ENCODE data around the gene CWC15.
"Not testable (repeated sequence)": the region's sequence is repeated elsewhere in the genome, so short reads cannot be mapped to it uniquely, and the experiment has no call there.

CWC15 gene

GRCh38 chr11:94922321-94923003 lies 50.9 kb downstream of the CWC15 start:
- no peak overlapping the region for H3K27ac ChIP-seq (ENCODE audit: extremely low read depth, low read depth, low read length)

DNA sequence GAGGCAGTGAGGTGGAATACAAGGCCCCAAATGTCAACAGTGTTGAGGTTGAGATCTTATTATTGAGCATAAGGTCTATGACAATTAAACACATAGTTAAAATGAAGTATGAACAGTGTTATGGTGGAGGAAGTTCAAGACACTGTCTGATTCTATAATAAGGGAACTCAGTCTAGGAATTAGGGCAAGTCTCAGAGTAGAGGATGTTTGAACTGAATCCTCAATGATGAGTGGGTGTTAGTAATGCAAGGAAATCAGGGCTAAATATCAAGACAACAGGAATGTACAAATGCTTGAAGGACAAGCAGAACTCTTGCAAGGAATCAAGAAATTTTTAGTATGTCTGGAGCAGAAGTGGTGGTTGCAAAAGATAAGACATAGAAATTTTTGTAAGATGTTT lies 53.0 kb downstream of the CWC15 start:
- Histone ChIP-seq H3K27ac (ENCODE audit: extremely low read depth, low read depth, low read length) (no peak overlapping the region), H3K9me3 (ENCODE audit: control insufficient read depth, insufficient read depth, low read depth, low read length) (no peaks in the 10 kb centered on the region), H3K4me1 (ENCODE audit: control insufficient read depth, insufficient read depth, low read length) (no peaks in the 10 kb centered on the region), H3K36me3 (ENCODE audit: control insufficient read depth in 2 of 2, insufficient read depth in 1 of 2, low read length in 2 of 2) (no peaks in the 10 kb centered on the region), H3K4me3 (ENCODE audit: low read depth, low read length) (no peak overlapping the region)
- ChIA-PET CTCF (interaction anchor here (1.6 kb wide), 1 partner anchor 23 kb away, joined by 4 read pairs; no protein-coding TSS in a partner anchor), POLR2A (no interaction called here)
- no peak for TF ChIP-seq ZBTB26 (tag by site-specific recombination; optimal IDR thresholded peaks at IDR 0.05)
- no peak for TF ChIP-seq ZNF114 (tag by site-specific recombination; IDR thresholded peaks at IDR 0.05)
- no peak for TF ChIP-seq KLF17 (tag by site-specific recombination; IDR thresholded peaks at IDR 0.05)
- TF ChIP-seq, protein P1, sequence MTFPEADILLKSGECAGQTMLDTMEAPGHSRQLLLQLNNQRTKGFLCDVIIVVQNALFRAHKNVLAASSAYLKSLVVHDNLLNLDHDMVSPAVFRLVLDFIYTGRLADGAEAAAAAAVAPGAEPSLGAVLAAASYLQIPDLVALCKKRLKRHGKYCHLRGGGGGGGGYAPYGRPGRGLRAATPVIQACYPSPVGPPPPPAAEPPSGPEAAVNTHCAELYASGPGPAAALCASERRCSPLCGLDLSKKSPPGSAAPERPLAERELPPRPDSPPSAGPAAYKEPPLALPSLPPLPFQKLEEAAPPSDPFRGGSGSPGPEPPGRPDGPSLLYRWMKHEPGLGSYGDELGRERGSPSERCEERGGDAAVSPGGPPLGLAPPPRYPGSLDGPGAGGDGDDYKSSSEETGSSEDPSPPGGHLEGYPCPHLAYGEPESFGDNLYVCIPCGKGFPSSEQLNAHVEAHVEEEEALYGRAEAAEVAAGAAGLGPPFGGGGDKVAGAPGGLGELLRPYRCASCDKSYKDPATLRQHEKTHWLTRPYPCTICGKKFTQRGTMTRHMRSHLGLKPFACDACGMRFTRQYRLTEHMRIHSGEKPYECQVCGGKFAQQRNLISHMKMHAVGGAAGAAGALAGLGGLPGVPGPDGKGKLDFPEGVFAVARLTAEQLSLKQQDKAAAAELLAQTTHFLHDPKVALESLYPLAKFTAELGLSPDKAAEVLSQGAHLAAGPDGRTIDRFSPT (tag by site-specific recombination; IDR thresholded peaks at IDR 0.05) = no peak
- no peak for TF ChIP-seq ZNF341 (tag by site-specific recombination; IDR thresholded peaks at IDR 0.05; ENCODE audit: low read depth)
- no peak for TF ChIP-seq ZNF354C (tag by site-specific recombination; IDR thresholded peaks at IDR 0.05; ENCODE audit: borderline replicate concordance, low read depth)
- TF ChIP-seq IKZF3 (tag by site-specific recombination; IDR thresholded peaks at IDR 0.05) = no peak
- TF ChIP-seq, protein P2, sequence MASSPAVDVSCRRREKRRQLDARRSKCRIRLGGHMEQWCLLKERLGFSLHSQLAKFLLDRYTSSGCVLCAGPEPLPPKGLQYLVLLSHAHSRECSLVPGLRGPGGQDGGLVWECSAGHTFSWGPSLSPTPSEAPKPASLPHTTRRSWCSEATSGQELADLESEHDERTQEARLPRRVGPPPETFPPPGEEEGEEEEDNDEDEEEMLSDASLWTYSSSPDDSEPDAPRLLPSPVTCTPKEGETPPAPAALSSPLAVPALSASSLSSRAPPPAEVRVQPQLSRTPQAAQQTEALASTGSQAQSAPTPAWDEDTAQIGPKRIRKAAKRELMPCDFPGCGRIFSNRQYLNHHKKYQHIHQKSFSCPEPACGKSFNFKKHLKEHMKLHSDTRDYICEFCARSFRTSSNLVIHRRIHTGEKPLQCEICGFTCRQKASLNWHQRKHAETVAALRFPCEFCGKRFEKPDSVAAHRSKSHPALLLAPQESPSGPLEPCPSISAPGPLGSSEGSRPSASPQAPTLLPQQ (tag by site-specific recombination; IDR thresholded peaks at IDR 0.05) = no peak
- no peak for TF ChIP-seq ZBTB6 (tag by site-specific recombination; IDR thresholded peaks at IDR 0.05)
- no peak for TF ChIP-seq PATZ1 (tag by site-specific recombination; IDR thresholded peaks at IDR 0.05)
- TF ChIP-seq, protein P3, sequence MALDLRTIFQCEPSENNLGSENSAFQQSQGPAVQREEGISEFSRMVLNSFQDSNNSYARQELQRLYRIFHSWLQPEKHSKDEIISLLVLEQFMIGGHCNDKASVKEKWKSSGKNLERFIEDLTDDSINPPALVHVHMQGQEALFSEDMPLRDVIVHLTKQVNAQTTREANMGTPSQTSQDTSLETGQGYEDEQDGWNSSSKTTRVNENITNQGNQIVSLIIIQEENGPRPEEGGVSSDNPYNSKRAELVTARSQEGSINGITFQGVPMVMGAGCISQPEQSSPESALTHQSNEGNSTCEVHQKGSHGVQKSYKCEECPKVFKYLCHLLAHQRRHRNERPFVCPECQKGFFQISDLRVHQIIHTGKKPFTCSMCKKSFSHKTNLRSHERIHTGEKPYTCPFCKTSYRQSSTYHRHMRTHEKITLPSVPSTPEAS (tag by site-specific recombination; IDR thresholded peaks at IDR 0.05) = no peak
- TF ChIP-seq ZBTB7A (tag by site-specific recombination; IDR thresholded peaks at IDR 0.05; ENCODE audit: low read depth) = no peak

More at GRCh38 chr11:94922321-94923003, 50.9 kb downstream of the CWC15 start:
- Histone ChIP-seq H3K4me1 (ENCODE audit: control insufficient read depth, insufficient read depth, low read length) (no peaks in the 10 kb centered on the region), H3K9me3 (ENCODE audit: control insufficient read depth, insufficient read depth, low read depth, low read length) (no peaks in the 10 kb centered on the region), H3K36me3 (ENCODE audit: control insufficient read depth in 2 of 2, insufficient read depth in 1 of 2, low read length in 2 of 2) (no peaks in the 10 kb centered on the region), H3K4me3 (ENCODE audit: low read depth, low read length) (no peak overlapping the region)
- ChIA-PET POLR2A (no interaction called here), CTCF (no interaction called here)
- no peak for TF ChIP-seq ZXDB (tag by site-specific recombination; IDR thresholded peaks at IDR 0.05)
- no peak for TF ChIP-seq ZNF202 (tag by site-specific recombination; IDR thresholded peaks at IDR 0.05; ENCODE audit: borderline replicate concordance)
- no peak for TF ChIP-seq ZNF211 (tag by site-specific recombination; IDR thresholded peaks at IDR 0.05; ENCODE audit: low read depth)
- TF ChIP-seq ZNF514 (tag by site-specific recombination; IDR thresholded peaks at IDR 0.05) = no peak
- TF ChIP-seq ZNF600 (tag by site-specific recombination; IDR thresholded peaks at IDR 0.05) = no peak
- TF ChIP-seq ZNF558 (tag by site-specific recombination; IDR thresholded peaks at IDR 0.05) = no peak
- TF ChIP-seq ZNF169 (tag by site-specific recombination; IDR thresholded peaks at IDR 0.05) = no peak
- TF ChIP-seq EGR2 (tag by site-specific recombination; IDR thresholded peaks at IDR 0.05; ENCODE audit: low read depth) = no peak

GRCh38 chr11:94913718-94914394 lies 59.5 kb downstream of the CWC15 start:
- H3K9me3 ChIP-seq (ENCODE audit: control insufficient read depth, insufficient read depth, low read depth, low read length); H3K36me3 ChIP-seq (ENCODE audit: control insufficient read depth in 2 of 2, insufficient read depth in 1 of 2, low read length in 2 of 2); H3K4me1 ChIP-seq (ENCODE audit: control insufficient read depth, insufficient read depth, low read length); POLR2A ChIA-PET; H3K4me3 ChIP-seq (ENCODE audit: low read depth, low read length); CTCF ChIA-PET; H3K27ac ChIP-seq (ENCODE audit: extremely low read depth, low read depth, low read length): not testable (repeated sequence)

Measured in HEK293 (cell line).